HAP-1 (cell line): ENCODE results near the gene WDSUB1.

Experiments
- DNase-seq, 2 experiments: peaks; one replicate each; pipeline ENCODE4 v3.0.0-alpha.2; 2016 to 2020; ENCODE audit warnings: low spot score in 2 of 2
- H3K27me3 ChIP-seq: fragments of 250-450 bp; sonication (Bioruptor Pico); 2 replicates; pipeline ENCODE4 v1.5.1; 2020; ENCODE audit warnings: low read depth, mild to moderate bottlenecking, moderate library complexity
- H3K36me3 ChIP-seq: fragments of 250-450 bp; sonication (Bioruptor Pico); replicated peaks from 2 replicates; pipeline ENCODE4 v1.5.1; 2020; ENCODE audit warnings: mild to moderate bottlenecking
- H3K4me1 ChIP-seq: fragments of 250-450 bp; sonication (Bioruptor Pico); 2 replicates; pipeline ENCODE4 v1.5.1; 2020; ENCODE audit warnings: mild to moderate bottlenecking
- H3K4me3 ChIP-seq: fragments of 250-450 bp; sonication (Bioruptor Pico); 2 replicates; pipeline ENCODE4 v1.5.1; 2020; ENCODE audit warnings: mild to moderate bottlenecking, moderate library complexity
- H3K9me3 ChIP-seq: fragments of 250-450 bp; sonication (Bioruptor Pico); 2 replicates; pipeline ENCODE4 v1.5.1; 2020; ENCODE audit warnings: mild to moderate bottlenecking, moderate library complexity
- in situ Hi-C: fragments of 300-500 bp; cut with MboI; formaldehyde crosslinking; loops from 3 replicates; pipeline ENCODE4 v1.14.3; 2020; ENCODE audit warnings: low sequenced_read_pairs, inconsistent platforms, mixed read lengths

Gene WDSUB1

GRCh38 chr2:159187106-159187505 lies 99.4 kb downstream of the WDSUB1 start:
- Histone ChIP-seq H3K4me1 (no peaks in the 10 kb centered on the region), H3K36me3 (peaks cover 8% of the 10 kb centered on the region), H3K4me3 (no peak overlapping the region), H3K27me3 (no peaks in the 10 kb centered on the region), H3K9me3 (no peaks in the 10 kb centered on the region)
- in situ Hi-C loops = no loop called here
- DNase-seq = no peak

GRCh38 chr2:159186462-159186861 lies 100.0 kb downstream of the WDSUB1 start:
- Histone ChIP-seq H3K36me3 (peaks cover 8% of the 10 kb centered on the region), H3K9me3 (no peaks in the 10 kb centered on the region), H3K27me3 (no peaks in the 10 kb centered on the region), H3K4me1 (no peaks in the 10 kb centered on the region), H3K4me3 (no peak overlapping the region)
- DNase-seq = no peak
- in situ Hi-C loops = no loop called here
